Measurements from ENCODE around the gene ZNF837. TPM values are rescaled to one million over a fixed set of nuclear protein-coding genes. Genes with fewer than 3 reads are reported as not detected.

ZNF837 gene
- total and polyA plus RNA-seq, 2 of the 13 experiments (the other 11 are each of a cell fraction or from before 2014, with no cell fraction given): 0.29 to 1.3 TPM

GRCh38 chr19:58386576-58387337 lies 5.9 kb upstream of the ZNF837 start, which contains the start of gene RPS5 (continued):
- no peak for TF ChIP-seq ZBTB44 (CRISPR knock-in tag; IDR thresholded peaks at IDR 0.05)
- TF ChIP-seq, protein P1, sequence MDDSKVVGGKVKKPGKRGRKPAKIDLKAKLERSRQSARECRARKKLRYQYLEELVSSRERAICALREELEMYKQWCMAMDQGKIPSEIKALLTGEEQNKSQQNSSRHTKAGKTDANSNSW (CRISPR knock-in tag; IDR thresholded peaks at IDR 0.05; ENCODE audit: borderline replicate concordance): peak; percentile 53; the same call in 1 of the 2 replicates
- TF ChIP-seq DZIP1 (CRISPR knock-in tag; IDR thresholded peaks at IDR 0.05): peak; percentile 47; the same call in 1 of the 2 replicates
- TF ChIP-seq SAFB2 (CRISPR knock-in tag; IDR thresholded peaks at IDR 0.05; ENCODE audit: borderline replicate concordance, low read depth): no peak
- TF ChIP-seq ZSCAN31 (CRISPR knock-in tag; IDR thresholded peaks at IDR 0.05; ENCODE audit: low read depth): peak; percentile 53; the same call in 1 of the 2 replicates
- TF ChIP-seq ZNF605 (CRISPR knock-in tag; IDR thresholded peaks at IDR 0.05): peak; percentile 83
- TF ChIP-seq BATF2 (CRISPR knock-in tag; IDR thresholded peaks at IDR 0.05): peak; percentile 92; the same call in 1 of the 2 replicates
- TF ChIP-seq HMGXB3 (CRISPR knock-in tag; IDR thresholded peaks at IDR 0.05; ENCODE audit: borderline replicate concordance): peak; percentile 100
- no peak; the same call in 1 of the 2 replicates for TF ChIP-seq ZSCAN12 (CRISPR knock-in tag; IDR thresholded peaks at IDR 0.05)
- TF ChIP-seq ZNF207 (IDR thresholded peaks at IDR 0.05; ENCODE audit: borderline replicate concordance): no peak
- peak; percentile 97 for TF ChIP-seq GABPB1 (CRISPR knock-in tag; IDR thresholded peaks at IDR 0.05)
- TF ChIP-seq HNF1A (IDR thresholded peaks at IDR 0.05; ENCODE audit: low read depth): 0 out of 2 replicates have a peak, but pooled peaks have one; percentile 47
- peak; percentile 42 for TF ChIP-seq HNF1A (CRISPR knock-in tag; IDR thresholded peaks at IDR 0.05; ENCODE audit: borderline replicate concordance)
